Endothelial cell of umbilical vein (primary cell): ENCODE data around the gene CEP152. TPM values are rescaled to one million over a fixed set of nuclear protein-coding genes. Genes with fewer than 3 reads are reported as not detected.

Source experiments
- BruUV-seq: library from RNA; stranded (reverse); fragments of 400-500 nt; replicated peaks from 2 replicates; lab custom pipeline; 2021; lab: Mats Ljungman, UMichigan
- CTCF ChIA-PET: fragments of 300-600, 350-600 bp; sonication (Branson Sonifier 250); formaldehyde crosslinking; loops from one replicate; lab custom pipeline; 2021; ENCODE audit warnings: antibody characterized with exemption, inconsistent platforms; lab: Charles Lee
- POLR2A ChIA-PET: fragments of 300-600, 350-600 bp; sonication (Branson Sonifier 250); formaldehyde crosslinking; loops from one replicate; lab custom pipeline; 2021; ENCODE audit warnings: antibody characterized with exemption, inconsistent platforms; lab: Charles Lee
- DNase-seq: peaks from one replicate; pipeline ENCODE4 v3.0.0-alpha.2; 2011; ENCODE audit warnings: low read depth, low spot score
- FAIRE-seq: peaks from 2 replicates; lab custom pipeline; 2011; peaks lifted over from hg19 to GRCh38; lab: Jason Lieb, UNC
- H2AFZ ChIP-seq: 2 replicates; pipeline ENCODE4 v1.6.0; 2012; ENCODE audit warnings: low read depth, low read length, control low read depth, inconsistent platforms
- H3K27ac ChIP-seq: 2 replicates; pipeline ENCODE4 v1.5.1; 2011; ENCODE audit warnings: low read depth, mild to moderate bottlenecking, control low read depth, low read length, moderate library complexity; ENCODE audit not compliant: insufficient read depth
- H3K27me3 ChIP-seq, 2 experiments: 2 replicates each; pipeline versions ENCODE4 v1.6.0 to v1.6.1; 2011; ENCODE audit warnings: low read length in 2 of 2, mixed read lengths in 1 of 2; ENCODE audit not compliant: control insufficient read depth in 2 of 2, insufficient read depth in 2 of 2
- H3K36me3 ChIP-seq, 2 experiments: 2 replicates in 1 of 2; 3 replicates in 1 of 2; pipeline ENCODE4 v1.5.1; 2011; ENCODE audit warnings: low read length in 2 of 2, mild to moderate bottlenecking in 1 of 2, moderate library complexity in 1 of 2; ENCODE audit not compliant: control insufficient read depth in 2 of 2, insufficient read depth in 2 of 2; ENCODE audit errors: extremely low read depth in 1 of 2
- H3K4me1 ChIP-seq: 3 replicates; pipeline ENCODE4 v1.5.1; 2011; ENCODE audit warnings: mild to moderate bottlenecking, low read length; ENCODE audit not compliant: control insufficient read depth, insufficient read depth; ENCODE audit errors: extremely low read depth
- H3K4me2 ChIP-seq: 2 replicates; pipeline ENCODE4 v1.6.1; 2011; ENCODE audit warnings: low read length, control low read depth, mixed read lengths; ENCODE audit not compliant: insufficient read depth
- H3K4me3 ChIP-seq, 3 experiments: fragments of 200-600 bp in 1 of 3; sonication (generic), shearing (Covaris generic) in 1 of 3; replicated peaks in 1 of 3; 2 replicates each; pipeline ENCODE4 v1.5.1; 2011 to 2016; ENCODE audit warnings: control low read depth in 3 of 3, low read length in 3 of 3, mild to moderate bottlenecking in 2 of 3, inconsistent platforms in 1 of 3, low read depth in 1 of 3, moderate library complexity in 1 of 3; ENCODE audit not compliant: insufficient read depth in 1 of 3
- H3K79me2 ChIP-seq: 2 replicates; pipeline ENCODE4 v1.6.0; 2012; ENCODE audit warnings: low read length, inconsistent platforms; ENCODE audit not compliant: control insufficient read depth, insufficient read depth
- H3K9ac ChIP-seq: replicated peaks from 2 replicates; pipeline ENCODE3; 2011; ENCODE audit warnings: low read length, control low read depth; ENCODE audit not compliant: insufficient read depth; ENCODE audit errors: extremely low read depth
- H3K9me1 ChIP-seq: replicated peaks from 3 replicates; pipeline ENCODE4 v1.6.0; 2011; ENCODE audit warnings: mild to moderate bottlenecking, low read length; ENCODE audit not compliant: control insufficient read depth, insufficient read depth; ENCODE audit errors: extremely low read depth
- H3K9me3 ChIP-seq: replicated peaks from 2 replicates; pipeline ENCODE4 v1.5.1; 2012; ENCODE audit warnings: low read length, inconsistent platforms; ENCODE audit not compliant: control insufficient read depth, insufficient read depth
- H4K20me1 ChIP-seq: replicated peaks from 2 replicates; pipeline ENCODE3; 2011; ENCODE audit warnings: mild to moderate bottlenecking, low read length; ENCODE audit not compliant: control insufficient read depth, insufficient read depth; ENCODE audit errors: extremely low read depth
- CTCF ChIP-seq, 2 donors: IDR thresholded peaks; 1 replicate in 1 of 2; 2 replicates in 1 of 2; pipeline ENCODE4 v1.5.1; 2011; ENCODE audit warnings: low read length in 2 of 2, mild to moderate bottlenecking in 2 of 2, moderate library complexity in 2 of 2, control low read depth in 1 of 2, inconsistent platforms in 1 of 2, low read depth in 1 of 2; ENCODE audit not compliant: insufficient read depth in 1 of 2; ENCODE audit errors: extremely low read depth in 1 of 2
- EZH2 ChIP-seq: IDR thresholded peaks from 2 replicates; pipeline ENCODE4 v1.6.1; 2012; ENCODE audit warnings: borderline replicate concordance, low read depth, mild to moderate bottlenecking, moderate library complexity, low read length, inconsistent platforms; ENCODE audit not compliant: severe bottlenecking
- FOS ChIP-seq: IDR thresholded peaks from 2 replicates; pipeline ENCODE4 v1.6.1; 2011; ENCODE audit warnings: mild to moderate bottlenecking, low read length, moderate library complexity, borderline replicate concordance; ENCODE audit not compliant: insufficient read depth
- GATA2 ChIP-seq: IDR thresholded peaks from 2 replicates; pipeline ENCODE4 v1.7.0; 2011; ENCODE audit warnings: low read depth, mild to moderate bottlenecking, moderate library complexity, mixed read lengths, low read length; ENCODE audit not compliant: insufficient read length, insufficient read depth
- JUN ChIP-seq: IDR thresholded peaks from 2 replicates; pipeline ENCODE4 v1.6.1; 2011; ENCODE audit warnings: borderline replicate concordance, low read depth; ENCODE audit not compliant: insufficient read length, insufficient read depth
- MAX ChIP-seq: IDR thresholded peaks from 2 replicates; pipeline ENCODE4 v1.6.1; 2011; ENCODE audit not compliant: insufficient read depth, insufficient read length
- MYC ChIP-seq: IDR thresholded peaks from one replicate; pipeline ENCODE4 v1.6.1; 2011; ENCODE audit warnings: mild to moderate bottlenecking, low read depth, low read length
- POLR2A ChIP-seq: IDR thresholded peaks from 2 replicates; pipeline ENCODE4 v1.6.1; 2012; ENCODE audit warnings: low read depth, mild to moderate bottlenecking, control low read depth, low read length
- POLR2AphosphoS5 ChIP-seq: IDR thresholded peaks from 2 replicates; pipeline ENCODE4 v1.6.1; 2012; ENCODE audit warnings: low read depth, mild to moderate bottlenecking, control low read depth, low read length, moderate library complexity; ENCODE audit not compliant: insufficient read depth
- dilution Hi-C: fragments of 300-500 bp; cut with MboI; formaldehyde crosslinking; loops from one replicate; pipeline ENCODE4 v1.15.0; 2019; ENCODE audit warnings: low sequenced_read_pairs; ENCODE audit not compliant: extremely low pct_ligation_motif_present
- intact Hi-C: fragments of 100-400 bp; cut with micrococcal nuclease; formaldehyde crosslinking; loops from one replicate; pipeline ENCODE4 v1.10.0; 2022
- polyA plus RNA-seq, 4 experiments: library from polyadenylated mRNA; depleted of rRNA in 3 of 4; stranded (reverse) in 3 of 4; unstranded in 1 of 4; fragments of >200 nt; gene quantifications; 2 replicates each; pipeline versions ENCODE4 v1.2.1 to v1.2.3, GENCODE V29; 2011 to 2012; ENCODE audit warnings: missing spikeins in 1 of 4
- total RNA-seq: library from RNA; stranded (reverse); gene quantifications from 2 replicates; pipeline ENCODE4 v1.2.3, GENCODE V29; 2021

CEP152 gene
- total and polyA plus RNA-seq, 2 donors (not counting 3 experiments of a cell fraction or from before 2014, with no cell fraction given), result 3.0 to 15.7 TPM

- dilution Hi-C loops, result no loop called here
- Histone ChIP-seq H3K79me2 (no peaks in the 10 kb centered on the region), H3K4me2 (no peak overlapping the region), H3K9ac (no peak overlapping the region), H3K9me1 (no peaks in the 10 kb centered on the region), H3K27me3 (peaks cover 11 to 16% of the 10 kb centered on the region in 2 experiments), H2AFZ (no peak overlapping the region), H3K9me3 (no peaks in the 10 kb centered on the region), H3K27ac (no peak overlapping the region), H4K20me1 (no peaks in the 10 kb centered on the region), H3K36me3 (no peaks in the 10 kb centered on the region), H3K4me1 (no peaks in the 10 kb centered on the region), H3K4me3 (no peak overlapping the region)
- no peak for DNase-seq
- FAIRE-seq, result no peak
- CTCF ChIA-PET, result no interaction called here
- no peak for TF ChIP-seq FOS
- TF ChIP-seq POLR2AphosphoS5, result no peak
- TF ChIP-seq CTCF (IDR thresholded peaks at IDR 0.05; ENCODE audit: extremely low read depth in 1 of 2, insufficient read depth in 1 of 2, low read depth in 1 of 2, low read length in 2 of 2), result no peak
- TF ChIP-seq JUN, result no peak
- no peak for TF ChIP-seq EZH2
- TF ChIP-seq POLR2A, result no peak
- TF ChIP-seq MYC, result no peak
- TF ChIP-seq GATA2, result no peak
- no peak for TF ChIP-seq MAX
- POLR2A ChIA-PET, result no interaction called here
- BruUV-seq, result no TSS peak
- intact Hi-C loops, result no loop called here
Observed at GRCh38 chr15:48833526-48834239, 22.8 kb upstream of the CEP152 start.
